ENCODE data around the gene TBXT.

The TBXT gene, protein sequence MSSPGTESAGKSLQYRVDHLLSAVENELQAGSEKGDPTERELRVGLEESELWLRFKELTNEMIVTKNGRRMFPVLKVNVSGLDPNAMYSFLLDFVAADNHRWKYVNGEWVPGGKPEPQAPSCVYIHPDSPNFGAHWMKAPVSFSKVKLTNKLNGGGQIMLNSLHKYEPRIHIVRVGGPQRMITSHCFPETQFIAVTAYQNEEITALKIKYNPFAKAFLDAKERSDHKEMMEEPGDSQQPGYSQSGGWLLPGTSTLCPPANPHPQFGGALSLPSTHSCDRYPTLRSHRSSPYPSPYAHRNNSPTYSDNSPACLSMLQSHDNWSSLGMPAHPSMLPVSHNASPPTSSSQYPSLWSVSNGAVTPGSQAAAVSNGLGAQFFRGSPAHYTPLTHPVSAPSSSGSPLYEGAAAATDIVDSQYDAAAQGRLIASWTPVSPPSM

DNA sequence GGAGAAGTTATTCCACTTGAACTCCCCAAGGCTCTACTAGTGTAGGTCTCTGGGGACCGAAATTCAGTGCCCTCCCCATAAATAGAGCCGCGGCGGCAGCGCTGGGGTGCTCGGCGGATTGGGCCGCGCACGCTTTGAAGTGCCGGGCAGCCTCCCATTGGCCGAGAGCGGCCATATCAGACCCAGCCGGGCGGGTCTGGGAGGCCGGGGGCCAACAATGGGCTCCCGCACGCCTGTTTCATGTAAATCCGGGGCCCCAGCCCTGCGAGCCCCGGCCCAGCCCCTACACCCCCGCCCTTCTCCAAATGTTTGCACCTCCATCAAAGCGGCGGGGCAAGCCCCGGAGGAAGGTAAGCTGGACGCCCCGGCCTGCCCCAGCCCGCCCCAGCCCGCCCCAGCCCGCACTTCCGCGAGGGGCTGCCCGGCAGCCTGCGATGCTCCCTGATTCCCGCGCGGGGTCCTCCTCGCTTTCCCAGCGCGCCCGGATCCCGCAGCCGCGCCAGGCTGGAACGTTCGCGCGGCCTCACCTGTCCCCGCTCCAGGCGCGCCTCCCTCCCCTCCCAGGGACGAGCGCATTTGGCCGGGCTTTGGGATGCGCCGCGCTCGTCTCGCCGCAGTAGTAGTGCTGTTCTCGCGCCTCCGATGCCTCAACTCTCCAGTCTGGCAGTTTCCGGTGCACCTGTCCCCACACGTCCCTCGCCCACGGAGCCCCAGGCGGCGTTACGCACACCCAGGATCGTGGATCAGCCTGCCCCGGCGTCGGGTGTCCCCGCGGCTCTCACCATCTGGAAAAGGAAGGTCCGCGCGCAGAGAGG lies at the start of gene TBXT:
Gene TBXT, minus strand, starts transcription at position 51 of the 815 bp plus-strand sequence. CDS start 260 bp downstream, outside the sequence.
- H3K4me3 ChIP-seq = no peak within 1 kb of the TSS
- TF ChIP-seq Cebpa-rat (IDR thresholded peaks at IDR 0.05) = no peak
- peaks cover 29 to 43% (median 38%) of the 10 kb centered on the region in 11 experiments for H3K9me3 ChIP-seq (replicated peaks in 1 of 11)
- H3K36me3 ChIP-seq = no peaks in the 10 kb centered on the region
- no peak within 1 kb of the TSS for H3K4me2 ChIP-seq
- no peaks in the 10 kb centered on the region for H3K27me3 ChIP-seq
- peaks cover 6 to 18% (median 12%) of the 10 kb centered on the region in 10 experiments for H3K4me1 ChIP-seq
- H4K20me1 ChIP-seq = no peaks in the 10 kb centered on the region
- H3K9ac ChIP-seq = no peak within 1 kb of the TSS
- no peak within 1 kb of the TSS for H3K27ac ChIP-seq

DNA sequence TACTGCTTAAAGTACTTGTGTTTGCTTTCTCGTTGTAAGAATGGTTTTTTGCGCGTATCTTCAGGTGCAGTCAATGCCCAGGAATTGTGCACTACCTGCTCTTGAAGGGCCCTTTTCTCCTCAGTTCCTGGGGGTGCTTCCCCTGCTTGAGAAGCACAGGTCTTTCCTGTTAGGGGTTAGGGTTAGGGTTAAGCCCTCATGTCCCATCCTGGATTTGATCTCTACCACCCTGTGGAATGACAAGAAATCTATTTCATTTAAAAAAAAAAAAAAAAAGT lies 39.6 kb upstream of the TBXT start:
- Histone ChIP-seq H4K20me1 (no peaks in the 10 kb centered on the region), H3K27ac (no peak overlapping the region), H3K36me3 (no peaks in the 10 kb centered on the region), H3K27me3 (no peaks in the 10 kb centered on the region), H3K9me3 (replicated peaks in 1 of 11) (peaks cover 0 to 11% (median 7%) of the 10 kb centered on the region in 11 experiments; a peak in 12 of 22 replicates), H3K4me2 (no peak overlapping the region), H3K9ac (no peak overlapping the region), H3K4me1 (peaks cover 5 to 16% (median 13%) of the 10 kb centered on the region in 10 experiments; a peak in 19 of 20 replicates), H3K4me3 (no peak overlapping the region)
- no peak for TF ChIP-seq Cebpa-rat (IDR thresholded peaks at IDR 0.05)

DNA sequence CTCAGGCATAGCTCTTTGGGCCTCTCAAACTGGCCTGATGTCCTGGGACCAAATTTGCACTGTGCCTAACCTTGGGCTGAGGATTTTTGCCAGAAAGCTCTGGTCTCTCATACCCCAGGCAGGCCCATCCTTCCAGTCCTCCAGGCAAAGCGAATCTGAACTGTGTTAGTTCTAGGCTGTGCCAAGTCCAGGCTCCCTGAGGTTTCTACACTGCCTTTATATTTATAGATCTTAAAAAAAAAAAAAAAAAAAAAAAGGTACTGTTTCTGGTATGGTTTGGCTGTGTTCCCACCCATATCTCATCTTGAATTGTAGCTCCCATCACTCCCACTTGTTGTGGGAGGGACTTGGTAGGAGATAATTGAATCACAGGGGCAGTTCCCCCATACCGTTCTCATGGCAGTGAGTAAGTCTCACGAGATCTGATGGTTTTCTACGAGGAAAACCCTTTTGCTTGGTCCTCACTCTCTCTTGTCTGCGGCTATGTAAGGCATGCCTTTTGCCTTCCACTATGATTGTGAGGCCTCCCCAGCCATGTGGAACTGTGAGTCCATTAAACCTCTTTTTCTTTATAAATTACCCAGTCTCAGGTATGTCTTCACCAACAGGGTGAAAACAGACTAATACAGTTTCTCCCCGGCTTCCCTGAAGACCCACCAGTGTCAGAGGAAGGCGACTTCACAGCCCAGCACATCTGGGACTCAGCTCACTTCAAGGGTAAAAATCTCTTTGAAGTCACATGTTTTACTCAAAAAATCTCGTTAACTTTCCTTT lies 39.0 kb upstream of the TBXT start:
- Histone ChIP-seq H3K27ac (no peak overlapping the region), H3K4me1 (peaks cover 10 to 21% (median 18%) of the 10 kb centered on the region in 10 experiments; a peak in 19 of 20 replicates), H3K36me3 (no peaks in the 10 kb centered on the region), H3K27me3 (no peaks in the 10 kb centered on the region), H3K4me2 (no peak overlapping the region), H3K4me3 (no peak overlapping the region), H4K20me1 (no peaks in the 10 kb centered on the region), H3K9ac (no peak overlapping the region), H3K9me3 (replicated peaks in 1 of 11) (peaks cover 0 to 6% (median 2%) of the 10 kb centered on the region in 11 experiments; a peak in 11 of 22 replicates)
- no peak for TF ChIP-seq Cebpa-rat (IDR thresholded peaks at IDR 0.05)

DNA sequence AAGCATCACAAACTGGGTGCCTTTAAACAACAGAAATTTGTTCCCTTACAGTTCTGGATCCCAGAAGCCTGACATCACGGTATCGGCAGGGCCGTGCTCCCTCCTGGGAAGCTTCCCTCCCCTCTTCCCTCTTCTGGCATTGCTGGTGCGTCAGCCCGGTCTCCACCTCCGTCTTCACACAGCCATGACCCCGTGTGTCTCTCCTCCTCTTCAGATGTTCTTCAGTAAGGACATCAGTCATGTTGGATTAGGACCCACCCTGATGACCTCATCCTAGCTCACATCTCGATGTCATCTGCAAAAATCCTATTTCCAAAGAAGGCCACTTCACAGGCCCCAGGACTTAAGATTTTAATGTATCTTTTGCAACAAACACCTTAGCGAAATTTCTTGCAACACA lies 38.4 kb upstream of the TBXT start:
- no peak overlapping the region for H3K27ac ChIP-seq
- no peak overlapping the region for H3K4me2 ChIP-seq
- peaks cover 10 to 26% (median 20%) of the 10 kb centered on the region in 10 experiments; a peak in 19 of 20 replicates for H3K4me1 ChIP-seq

DNA sequence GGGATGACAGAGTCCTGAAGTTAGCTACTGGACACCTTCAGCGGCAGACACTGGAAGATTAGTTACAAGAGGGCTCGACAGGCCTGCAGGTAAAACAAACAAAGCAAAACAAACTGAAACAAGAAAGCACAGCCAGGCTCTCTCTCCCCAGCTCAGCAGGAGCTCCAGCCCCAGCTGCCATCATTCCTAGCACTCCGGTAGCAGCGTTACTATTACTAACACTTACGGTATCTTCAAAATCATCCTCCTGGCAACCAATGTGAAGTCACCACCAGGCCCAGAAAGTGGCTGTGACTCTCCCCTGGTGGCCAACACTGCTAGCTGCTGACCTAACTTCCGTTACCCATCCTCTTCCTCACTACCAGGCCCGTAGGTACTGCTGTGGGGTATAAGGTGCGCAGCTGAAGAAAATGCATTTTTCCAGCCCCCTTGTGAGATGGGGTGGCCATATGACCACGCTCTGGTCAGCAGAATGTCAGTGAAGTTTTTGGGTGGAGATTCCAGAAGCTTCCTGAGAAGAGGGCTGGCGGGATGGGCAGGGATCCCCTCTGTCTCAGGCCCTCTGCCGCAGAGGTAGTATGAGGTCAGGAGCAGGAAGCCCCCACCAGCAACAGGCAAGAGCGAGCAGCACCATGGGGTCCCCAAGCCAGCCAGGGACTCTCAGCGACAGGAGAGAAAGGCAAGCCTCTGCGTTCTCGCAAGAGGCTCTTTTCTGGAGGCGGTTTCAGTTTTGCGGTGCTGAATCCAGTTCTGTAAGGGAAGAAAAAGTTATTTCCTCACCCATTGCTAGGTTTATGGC lies 37.4 kb upstream of the TBXT start:
- Histone ChIP-seq H3K4me1 (peaks cover 10 to 26% (median 20%) of the 10 kb centered on the region in 10 experiments; a peak in 19 of 20 replicates), H3K27ac (no peak overlapping the region), H3K27me3 (no peaks in the 10 kb centered on the region), H3K9ac (no peak overlapping the region), H3K4me3 (no peak overlapping the region), H3K36me3 (no peaks in the 10 kb centered on the region), H3K9me3 (replicated peaks in 1 of 11) (no peaks in the 10 kb centered on the region), H3K4me2 (no peak overlapping the region), H4K20me1 (no peaks in the 10 kb centered on the region)
- TF ChIP-seq Cebpa-rat (IDR thresholded peaks at IDR 0.05) = no peak

More for the DNA sequence above, 38.4 kb upstream of the TBXT start:
- Histone ChIP-seq H3K9me3 (replicated peaks in 1 of 11) (peaks cover 0 to 5% (median 0%) of the 10 kb centered on the region in 11 experiments; a peak in 2 of 22 replicates), H4K20me1 (no peaks in the 10 kb centered on the region), H3K4me3 (no peak overlapping the region), H3K36me3 (no peaks in the 10 kb centered on the region), H3K9ac (no peak overlapping the region), H3K27me3 (no peaks in the 10 kb centered on the region)
- no peak for TF ChIP-seq Cebpa-rat (IDR thresholded peaks at IDR 0.05)

DNA sequence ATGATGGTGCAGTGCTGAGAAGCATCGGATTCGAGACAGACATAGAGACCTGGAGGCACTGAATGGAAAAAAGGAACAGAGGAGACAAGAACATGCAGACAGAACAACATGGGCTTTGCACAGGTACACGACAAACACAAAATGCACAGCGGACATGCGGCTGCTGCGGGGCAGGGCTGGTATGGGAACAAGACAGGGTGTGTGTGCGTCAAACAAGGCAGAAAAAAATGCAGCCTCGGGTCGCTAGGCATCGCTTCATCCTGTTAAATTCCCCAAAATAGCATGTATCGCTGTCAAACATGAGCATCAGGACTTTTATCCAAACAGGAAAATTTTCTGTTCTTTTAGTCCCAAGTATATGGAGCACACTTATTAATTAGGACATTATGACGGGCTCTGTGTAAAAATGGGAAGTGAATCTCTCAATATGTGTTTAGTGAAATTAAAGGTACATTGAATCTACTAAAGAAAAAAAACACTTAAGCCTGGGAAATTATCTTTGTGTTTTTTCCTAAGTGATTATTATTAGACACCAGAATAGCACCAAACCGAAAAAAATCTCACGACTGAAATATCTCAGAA lies 36.1 kb upstream of the TBXT start:
- H3K9ac ChIP-seq = no peak overlapping the region
- H4K20me1 ChIP-seq = no peaks in the 10 kb centered on the region
- no peak for TF ChIP-seq Cebpa-rat (IDR thresholded peaks at IDR 0.05)
- H3K4me3 ChIP-seq = no peak overlapping the region
- no peaks in the 10 kb centered on the region for H3K36me3 ChIP-seq
- H3K9me3 ChIP-seq (replicated peaks in 1 of 11) = no peaks in the 10 kb centered on the region
- H3K27me3 ChIP-seq = no peaks in the 10 kb centered on the region
- peak overlapping the region in 3 of 11 experiments; percentile 54 to 68 (median 65); a peak in 4 of 22 replicates for H3K4me2 ChIP-seq
- H3K27ac ChIP-seq = no peak overlapping the region
- peaks cover 10 to 26% (median 20%) of the 10 kb centered on the region in 10 experiments; a peak in 19 of 20 replicates for H3K4me1 ChIP-seq

DNA sequence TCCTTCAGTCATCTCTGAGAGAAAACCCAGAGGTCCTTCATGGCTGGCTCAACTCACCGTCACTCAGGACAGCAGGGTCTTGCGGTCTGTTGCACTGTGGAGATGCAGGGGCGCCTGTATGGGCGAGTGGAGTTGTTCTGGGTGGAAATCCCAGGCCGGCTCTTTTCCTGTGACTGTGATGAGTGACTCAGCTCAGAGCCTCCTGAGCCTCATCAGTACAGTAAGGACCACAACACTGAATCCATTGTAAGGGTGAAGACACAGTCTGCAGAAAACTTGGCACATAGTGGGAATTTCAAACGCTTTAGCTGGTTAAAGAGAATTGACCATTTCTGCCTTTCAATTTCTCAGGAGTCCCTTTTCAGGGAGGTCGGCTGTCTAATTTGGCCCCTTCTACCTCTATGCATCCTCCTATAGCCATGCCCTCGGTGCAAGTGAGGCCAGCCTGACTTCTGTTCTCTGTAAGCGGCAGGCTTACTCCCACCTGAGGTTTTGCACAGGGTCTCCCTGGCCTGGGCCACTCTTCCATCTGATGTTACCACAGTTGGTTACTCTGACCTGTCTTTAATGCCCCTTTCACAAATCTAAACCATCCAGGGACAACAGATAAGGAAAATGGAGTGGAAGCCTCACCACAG lies 35.5 kb upstream of the TBXT start:
- no peaks in the 10 kb centered on the region for H3K27me3 ChIP-seq
- H3K9ac ChIP-seq = no peak overlapping the region
- H4K20me1 ChIP-seq = no peaks in the 10 kb centered on the region
- peak overlapping the region in 7 of 11 experiments; percentile 8 to 58 (median 15); a peak in 7 of 22 replicates for H3K27ac ChIP-seq
- no peaks in the 10 kb centered on the region for H3K9me3 ChIP-seq (replicated peaks in 1 of 11)
- H3K36me3 ChIP-seq = no peaks in the 10 kb centered on the region
- H3K4me2 ChIP-seq = peak overlapping the region in 9 of 11 experiments; percentile 15 to 68 (median 50); a peak in 16 of 22 replicates
- TF ChIP-seq Cebpa-rat (IDR thresholded peaks at IDR 0.05) = no peak
- H3K4me1 ChIP-seq = peaks cover 10 to 26% (median 20%) of the 10 kb centered on the region in 10 experiments; a peak in 19 of 20 replicates
- no peak overlapping the region for H3K4me3 ChIP-seq
